ENCODE results near the gene FBXW10B.
"Not testable (repeated sequence)": the region's sequence is repeated elsewhere in the genome, so short reads cannot be mapped to it uniquely, and the experiment has no call there.

- not testable (repeated sequence) for TF ChIP-seq CTCF (conservative IDR thresholded peaks at IDR 0.05; ENCODE audit: low read length); EZH2phosphoT487 (IDR thresholded peaks at IDR 0.05; ENCODE audit: borderline replicate concordance, low read depth, low read length)
Measured at GRCh38 chr17:15623255-15623654, 3.8 kb upstream of the FBXW10B start.

Measured in OCI-LY7 (cell line).